ENCODE results near the gene TMEM212. TPM values are rescaled to one million over a fixed set of nuclear protein-coding genes. Genes with fewer than 3 reads are reported as not detected.

Gene TMEM212
- total RNA-seq, 1 experiment from 2014 or later: not detected

- H3K4me1 Mint-ChIP-seq: peaks cover 27 to 29% of the 10 kb centered on the region in 2 experiments
- Histone ChIP-seq H3K27me3 (ENCODE audit: insufficient read depth, low read length) (no peaks in the 10 kb centered on the region), H2BK120ac (ENCODE audit: low read depth, low read length, poor library complexity, severe bottlenecking) (no peak overlapping the region), H3K18ac (ENCODE audit: insufficient read length, low read depth, low read length) (no peak overlapping the region), H2BK12ac (ENCODE audit: insufficient read length, low read depth, low read length) (no peak overlapping the region), H3K4me1 (ENCODE audit: insufficient read depth, low read length) (peaks cover 12% of the 10 kb centered on the region; the same call in 1 of the 2 replicates), H3K79me1 (ENCODE audit: insufficient read depth, low read depth, low read length, poor library complexity, severe bottlenecking) (no peaks in the 10 kb centered on the region), H2BK20ac (ENCODE audit: low read depth, low read length, poor library complexity, severe bottlenecking) (no peak overlapping the region), H3K9ac (ENCODE audit: extremely low read depth, insufficient read length, low read length) (no peak overlapping the region), H2BK5ac (ENCODE audit: insufficient read length, low read length) (no peak overlapping the region), H3T11ph (ENCODE audit: low read length) (no peak overlapping the region), H3K4ac (ENCODE audit: low read depth, low read length) (no peak overlapping the region), H2BK15ac (ENCODE audit: low read depth, low read length) (no peak overlapping the region), H2AFZ (ENCODE audit: low read length) (no peak overlapping the region), H3K4me2 (ENCODE audit: insufficient read depth, insufficient read length, low read length) (peak overlapping the region; percentile 2), H3K56ac (ENCODE audit: insufficient read length, low read depth, low read length) (no peak overlapping the region), H4K8ac (replicated peaks; ENCODE audit: insufficient read length, low read depth, low read length) (no peak overlapping the region), H4K20me1 (ENCODE audit: control insufficient read depth, insufficient read depth, insufficient read length) (no peaks in the 10 kb centered on the region), H3K79me2 (ENCODE audit: insufficient read depth, low read length) (no peaks in the 10 kb centered on the region), H2AK5ac (ENCODE audit: insufficient read length, low read length) (no peak overlapping the region), H4K5ac (ENCODE audit: insufficient read length, low read depth, low read length) (no peak overlapping the region), H3K9me3 (ENCODE audit: control insufficient read depth, low read depth, low read length) (no peaks in the 10 kb centered on the region), H3K23ac (ENCODE audit: insufficient read length, low read depth, low read length) (no peak overlapping the region), H3K14ac (ENCODE audit: insufficient read depth, low read length) (no peak overlapping the region), H4K91ac (ENCODE audit: insufficient read length, low read depth, low read length) (no peak overlapping the region), H3K23me2 (ENCODE audit: insufficient read length, low read depth, low read length, poor library complexity, severe bottlenecking) (no peaks in the 10 kb centered on the region), H3K27ac (ENCODE audit: insufficient read length, low read depth, low read length) (no peak overlapping the region)
- H3K36me3 Mint-ChIP-seq (ENCODE audit: insufficient read depth in 1 of 3, low read depth in 3 of 3): no peaks in the 10 kb centered on the region
- TF ChIP-seq CTCF (conservative IDR thresholded peaks at IDR 0.05): no peak
- peaks cover 2% of the 10 kb centered on the region; the same call in 1 of the 2 replicates for H3K27me3 Mint-ChIP-seq (ENCODE audit: low read depth)
- H3K4me3 Mint-ChIP-seq: peak overlapping the region in 1 of 2 experiments; percentile 31; a peak in 1 of 5 replicates
- no peaks in the 10 kb centered on the region for H3K9me3 Mint-ChIP-seq
- DNase-seq: no peak
- WGBS (ENCODE audit: extremely low coverage, insufficient read length, low lambda C conversion rate): no CpG with 5 or more reads among the region's 5 CpGs
- peak overlapping the region; percentile 3 to 75 (median 45); a peak in 4 of 7 replicates for H3K27ac Mint-ChIP-seq
Observed at GRCh38 chr3:171825222-171825828, 17.8 kb upstream of the TMEM212 start.

Measured in H9 (cell line).